Renal cortical epithelial cell (primary cell): Measurements from ENCODE around the gene CRTC3. TPM values are rescaled to one million over a fixed set of nuclear protein-coding genes. Genes with fewer than 3 reads are reported as not detected.
A peak's percentile ranks its signal among the peaks of the same experiment; 100 is the strongest.
"Not testable (repeated sequence)": the region's sequence is repeated elsewhere in the genome, so short reads cannot be mapped to it uniquely, and the experiment has no call there.

Source experiments
- DNase-seq: peaks from one replicate; pipeline ENCODE4 v3.0.0-alpha.2; 2011; ENCODE audit warnings: low read depth
- total RNA-seq: library from RNA; depleted of rRNA; stranded (reverse); fragments of >200 nt; gene quantifications from 2 replicates; pipeline ENCODE4 v1.2.3, GENCODE V29; 2014

CRTC3 gene
- total RNA-seq, 1 donor from 2014 or later: 17.3 TPM

GRCh38 chr15:90675464-90675863 lies 145.7 kb downstream of the CRTC3 start:
- DNase-seq: no peak

GRCh38 chr15:90677807-90678790 lies 148.4 kb downstream of the CRTC3 start:
- DNase-seq: no peak

GRCh38 chr15:90679959-90680358 lies 150.2 kb downstream of the CRTC3 start:
- no peak for DNase-seq

- peak; percentile 69 for DNase-seq
Measured at GRCh38 chr15:90680371-90680935, 150.7 kb downstream of the CRTC3 start.

GRCh38 chr15:90681056-90681455 lies 151.3 kb downstream of the CRTC3 start:
- no peak for DNase-seq

- peak; percentile 63 for DNase-seq
Measured at GRCh38 chr15:90681480-90681879, 151.8 kb downstream of the CRTC3 start.

GRCh38 chr15:90683371-90683770 lies 153.6 kb downstream of the CRTC3 start:
- no peak for DNase-seq

- no peak for DNase-seq
Measured at GRCh38 chr15:90683876-90684275, 154.2 kb downstream of the CRTC3 start.

GRCh38 chr15:90684281-90684680 lies 154.6 kb downstream of the CRTC3 start:
- no peak for DNase-seq

GRCh38 chr15:90685591-90686434 lies 156.1 kb downstream of the CRTC3 start:
- DNase-seq: no peak

- no peak for DNase-seq
Measured at GRCh38 chr15:90686435-90687218, 156.9 kb downstream of the CRTC3 start.

- DNase-seq: not testable (repeated sequence)
Measured at GRCh38 chr15:90689326-90689961, 159.7 kb downstream of the CRTC3 start.

GRCh38 chr15:90690585-90690984 lies 160.9 kb downstream of the CRTC3 start:
- no peak for DNase-seq

GRCh38 chr15:90691369-90691768 lies 161.6 kb downstream of the CRTC3 start:
- DNase-seq: no peak

- DNase-seq: no peak
Measured at GRCh38 chr15:90691982-90692773, 162.5 kb downstream of the CRTC3 start.

Other genes starting within 250 kb of the CRTC3 start
- gene ZNF774, start 177.6 kb upstream of the CRTC3 start, total RNA-seq: 2.4 and 3.9 TPM in 2 replicates
- 206 and 486 TPM in 2 replicates for gene IQGAP1, start 141.7 kb upstream of the CRTC3 start, total RNA-seq
- 0.89 and 4.3 TPM in 2 replicates for gene BLM, start 187.4 kb downstream of the CRTC3 start, total RNA-seq